NCI-H748 treated with DMSO at 0.1 percent for 48 hours (cell line): ENCODE results near the gene BANF2.

Experiments used
- DNase-seq: peaks from one replicate; lab custom pipeline; 2025; lab: John Stamatoyannopoulos, UW

BANF2 gene

GRCh38 chr20:17735959-17736621 is 36.3 kb downstream of the BANF2 start:
- no peak for DNase-seq

DNA sequence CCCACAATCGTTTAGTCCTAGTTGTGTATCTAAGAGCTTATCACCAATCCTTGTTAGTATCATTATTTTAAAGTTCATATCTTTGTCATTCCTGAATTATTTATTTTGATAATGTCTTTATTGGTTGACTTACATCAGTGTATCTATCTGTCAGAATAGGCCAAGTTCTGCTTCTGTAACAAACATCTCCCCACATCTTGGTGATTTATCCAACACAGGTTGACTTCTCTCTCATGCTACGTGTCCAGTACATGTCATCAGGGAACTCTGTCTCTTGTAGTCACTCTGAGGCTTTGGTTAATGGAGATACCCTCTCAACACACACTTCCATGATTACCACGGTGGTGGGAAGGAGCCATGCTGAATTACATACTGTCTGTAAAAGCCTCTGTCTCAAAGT is 38.4 kb downstream of the BANF2 start:
- DNase-seq, result no peak

DNA sequence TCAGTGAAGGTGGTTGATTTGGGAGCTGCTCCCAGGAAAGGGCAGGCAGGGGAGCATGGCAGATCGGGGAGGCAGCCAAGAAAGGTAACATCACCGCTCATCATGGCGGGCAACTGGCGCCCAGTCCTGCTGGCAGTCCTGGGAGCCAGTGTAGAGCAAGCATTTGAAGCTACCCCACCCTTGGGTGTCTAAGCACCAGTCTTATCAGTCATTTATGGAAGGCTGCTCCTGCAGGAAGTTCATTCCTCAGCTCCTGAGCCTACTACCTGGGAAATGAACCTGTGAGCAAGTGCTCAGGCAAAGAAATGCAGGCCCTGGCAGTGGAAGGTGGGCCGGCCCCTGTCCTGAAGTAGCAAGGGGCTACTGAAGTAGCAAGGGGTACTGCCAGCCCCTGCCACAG is 41.5 kb downstream of the BANF2 start:
- DNase-seq, result no peak

- no peak for DNase-seq
Measured at GRCh38 chr20:17742731-17743130, 43.0 kb downstream of the BANF2 start.

GRCh38 chr20:17743677-17744076 is 43.9 kb downstream of the BANF2 start:
- no peak for DNase-seq

DNA sequence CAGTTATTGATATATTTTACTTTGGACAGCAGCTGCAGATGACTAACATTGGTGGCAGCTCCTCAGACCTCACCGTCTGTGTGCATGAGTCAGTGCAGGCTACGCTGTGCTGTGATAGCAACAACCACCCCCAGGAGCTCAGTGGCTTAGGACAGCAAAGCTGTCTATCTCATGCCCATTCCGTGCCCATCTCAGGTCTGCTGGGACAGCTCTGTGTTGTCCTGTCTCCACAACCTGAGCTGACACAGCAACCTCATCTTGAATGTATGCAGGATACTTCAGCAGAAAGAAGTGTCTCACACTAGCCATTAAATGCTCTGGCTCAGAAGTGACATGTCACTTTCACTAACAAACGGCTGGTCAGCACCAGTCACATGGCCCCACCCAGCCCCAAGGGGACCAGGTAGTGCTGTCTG is 47.7 kb downstream of the BANF2 start:
- no peak for DNase-seq

DNA sequence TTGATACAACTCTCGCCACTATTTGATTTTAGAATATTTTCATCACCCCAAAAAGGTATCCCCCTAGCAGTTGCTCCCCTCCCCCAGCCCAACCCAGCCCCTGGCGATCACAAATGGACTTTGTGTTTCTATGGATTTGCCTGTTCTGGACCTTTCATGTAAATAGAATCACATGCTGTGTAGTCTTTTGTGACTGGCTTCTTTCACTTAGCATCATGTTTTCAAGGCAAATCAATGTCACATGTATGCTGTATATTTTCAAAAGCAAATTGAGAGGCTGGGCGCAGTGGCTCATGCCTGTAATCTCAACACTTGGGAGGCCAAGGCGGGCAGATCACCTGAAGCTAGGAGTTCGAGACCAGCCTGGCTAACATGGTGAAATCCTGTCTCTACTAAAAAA is 48.5 kb downstream of the BANF2 start:
- no peak for DNase-seq

DNA sequence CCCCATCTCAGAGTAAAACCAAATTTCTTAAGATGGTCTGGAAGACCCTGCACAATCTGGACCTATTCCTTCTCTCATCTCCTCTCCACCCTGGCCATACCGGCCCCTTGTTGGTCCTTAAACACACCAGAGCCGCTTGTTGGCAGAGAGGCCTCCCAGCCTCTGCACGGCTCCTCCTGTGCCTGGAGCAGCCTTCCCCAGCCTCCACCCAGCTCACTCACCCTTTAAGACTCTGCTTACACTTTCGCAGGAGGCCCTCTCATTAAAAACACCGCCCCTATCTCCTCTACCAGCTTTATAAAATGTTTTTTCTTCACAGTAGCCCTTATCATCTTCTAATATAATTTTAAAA is 49.8 kb downstream of the BANF2 start:
- no peak for DNase-seq

- no peak for DNase-seq
Measured at GRCh38 chr20:17749978-17750721, 50.4 kb downstream of the BANF2 start.

DNA sequence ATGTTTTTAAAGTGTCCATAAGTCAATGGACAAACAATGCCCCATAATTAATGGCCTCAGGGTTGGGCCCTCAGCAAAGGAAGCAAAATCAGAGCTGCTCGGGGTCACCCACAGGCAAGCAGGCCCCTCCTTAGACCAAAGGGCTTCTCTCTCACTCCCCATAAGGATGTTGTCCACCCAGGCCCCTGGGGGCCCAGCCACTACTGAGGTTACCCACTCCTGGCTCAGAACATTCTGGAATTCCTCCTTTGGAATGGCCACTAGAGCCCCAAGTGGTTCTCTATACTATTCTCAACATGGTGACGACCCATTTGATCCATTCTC is 50.9 kb downstream of the BANF2 start:
- DNase-seq, result no peak

DNA sequence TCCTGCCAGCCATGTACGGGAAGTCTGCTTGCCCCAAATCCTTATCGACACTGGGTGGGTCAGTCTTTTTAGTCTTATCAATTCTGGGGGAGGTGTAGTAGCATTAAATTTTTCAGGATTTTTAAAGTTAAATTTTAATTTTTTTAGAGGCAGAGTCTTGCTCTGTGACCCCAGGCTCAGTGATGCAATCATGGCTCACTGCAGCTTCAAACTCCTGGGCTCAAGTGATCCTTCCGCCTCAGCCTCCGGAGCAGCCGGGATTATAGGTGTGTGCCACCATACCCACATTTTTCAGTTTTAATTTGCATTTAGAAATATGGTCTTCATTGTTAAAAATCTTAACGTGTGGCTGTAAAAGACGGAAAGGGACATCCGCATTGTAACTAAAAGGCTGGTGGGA is 51.9 kb downstream of the BANF2 start:
- DNase-seq, result no peak

DNA sequence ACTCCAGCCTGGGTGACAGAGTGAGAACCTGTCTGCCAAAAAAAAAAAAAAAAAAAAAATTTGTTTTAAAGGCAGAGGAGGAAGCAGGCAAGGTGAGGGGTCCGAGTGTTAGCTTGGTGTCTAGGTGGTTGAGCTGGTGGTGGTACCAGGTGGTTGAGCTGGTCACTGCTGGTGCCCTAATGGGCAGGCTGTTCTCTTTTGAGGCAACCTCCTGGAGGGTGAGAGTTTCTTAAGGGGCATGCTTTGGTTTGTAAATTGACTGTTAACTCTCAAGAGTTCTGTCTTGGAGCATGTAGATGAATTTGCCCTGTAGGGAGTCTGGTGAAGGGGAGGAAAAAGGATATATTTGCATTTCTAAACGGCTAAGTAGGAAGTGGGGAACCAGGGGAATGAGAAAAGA is 52.7 kb downstream of the BANF2 start:
- no peak for DNase-seq

DNA sequence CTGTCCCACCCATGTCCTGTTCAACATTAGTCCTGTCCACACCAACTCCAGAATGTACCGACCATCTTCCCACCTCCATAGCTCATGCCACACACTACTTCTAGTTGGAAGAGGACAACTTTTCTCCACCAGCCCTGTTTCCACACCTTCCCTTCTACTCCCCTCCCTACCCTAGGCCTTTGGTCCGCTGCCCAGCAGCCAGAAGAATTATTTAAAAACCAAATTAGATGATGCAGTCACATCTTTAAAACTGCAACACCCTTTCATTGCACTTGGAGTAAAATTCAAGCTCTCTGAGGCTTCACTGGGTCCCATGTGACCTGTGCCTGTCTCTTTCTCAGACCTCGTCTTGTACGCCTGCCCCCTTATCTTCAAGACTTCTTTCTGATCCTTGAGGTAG is 53.8 kb downstream of the BANF2 start:
- no peak for DNase-seq

- no peak for DNase-seq
Measured at GRCh38 chr20:17756529-17756928, 56.8 kb downstream of the BANF2 start.

DNA sequence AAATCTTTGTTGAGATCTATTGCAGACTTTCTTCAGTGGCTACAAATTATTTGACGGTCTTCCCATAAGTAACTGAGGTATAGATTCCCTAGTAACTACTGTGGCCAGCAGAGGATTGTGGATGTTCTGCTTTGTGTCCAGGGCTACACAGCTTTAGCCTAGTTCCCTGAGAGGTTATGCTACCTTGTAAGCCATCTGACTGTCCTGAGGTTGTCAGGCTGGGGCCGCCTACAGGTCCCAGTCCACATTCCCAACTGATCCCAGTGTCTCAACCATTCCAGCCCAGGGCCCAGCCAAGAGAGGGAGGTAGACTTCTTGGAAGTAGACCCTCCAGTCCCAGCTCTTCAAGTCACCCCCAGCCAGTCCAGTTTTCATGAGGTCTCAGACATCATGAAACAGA is 57.7 kb downstream of the BANF2 start:
- no peak for DNase-seq

DNA sequence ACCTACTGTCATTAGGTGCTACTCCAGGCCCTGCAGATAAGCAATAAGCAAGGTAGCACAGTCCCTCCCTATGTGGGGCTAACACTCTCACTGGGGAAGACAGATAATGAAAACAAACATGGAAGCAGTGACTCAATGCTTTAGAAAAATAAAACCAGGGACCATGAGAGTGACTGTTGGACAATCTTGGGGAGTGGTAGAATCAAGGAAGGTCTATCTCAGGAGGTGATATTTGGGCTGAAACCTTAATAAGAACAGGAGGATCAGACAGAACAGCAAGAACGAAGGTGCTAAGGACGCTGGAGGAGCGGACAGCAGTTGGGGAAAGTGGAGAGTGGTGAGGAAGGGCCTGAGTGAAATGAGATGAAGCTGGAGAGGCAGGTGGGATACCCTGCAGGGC is 58.2 kb downstream of the BANF2 start:
- DNase-seq, result no peak

GRCh38 chr20:17758512-17758911 is 58.7 kb downstream of the BANF2 start:
- no peak for DNase-seq

DNA sequence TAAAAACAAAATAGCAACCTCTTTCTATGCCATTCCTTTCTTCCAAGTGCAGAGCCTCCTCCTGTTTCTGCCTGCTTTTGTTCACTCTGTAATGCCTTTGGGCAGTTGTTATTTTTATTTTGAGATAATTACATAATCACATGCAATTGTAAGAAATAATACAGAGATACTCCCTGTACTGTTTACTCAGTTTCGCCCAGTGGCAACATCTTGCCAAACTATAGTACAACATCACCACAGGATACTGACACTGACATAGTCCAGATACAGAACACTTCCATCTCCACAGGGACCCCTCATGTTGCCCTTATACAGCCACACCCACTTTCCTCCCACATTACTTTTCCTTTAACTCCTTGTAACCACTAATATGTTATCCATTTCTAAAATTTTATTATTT is 59.7 kb downstream of the BANF2 start:
- peak; percentile 88 for DNase-seq

- DNase-seq, result no peak
Measured at GRCh38 chr20:17761604-17762003, 61.8 kb downstream of the BANF2 start.

DNA sequence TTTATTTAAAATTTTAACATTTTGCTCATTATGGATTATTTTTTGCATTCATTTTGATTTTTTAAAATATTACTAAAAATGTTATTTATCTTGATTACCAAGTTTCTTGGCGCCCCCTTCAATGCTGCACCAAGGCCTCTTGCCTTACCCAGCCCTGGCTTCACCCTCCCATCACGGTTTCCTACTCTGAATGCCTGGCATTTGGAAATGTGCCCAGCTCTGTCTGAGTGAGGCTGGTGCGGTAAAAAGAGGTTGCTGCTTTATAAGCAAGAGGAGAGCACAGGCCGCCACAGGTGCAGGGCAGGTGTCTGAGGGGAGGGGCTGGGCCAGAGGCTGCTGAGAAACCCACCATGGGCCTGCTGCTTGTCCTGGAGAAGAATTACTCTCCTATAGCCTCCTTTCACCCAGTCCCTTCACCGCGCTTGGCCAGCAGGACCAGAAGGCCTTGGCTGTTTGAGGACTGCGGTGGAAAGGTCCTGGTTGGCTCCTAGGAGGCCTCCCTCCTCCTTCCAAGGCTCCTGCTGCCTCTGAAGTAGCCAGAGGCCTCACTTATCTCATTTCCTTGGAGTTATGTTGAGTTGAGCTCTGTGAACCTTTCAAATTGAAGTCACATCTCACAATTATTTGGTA is 62.6 kb downstream of the BANF2 start:
- no peak for DNase-seq

GRCh38 chr20:17762873-17763557 is 63.2 kb downstream of the BANF2 start:
- no peak for DNase-seq

DNA sequence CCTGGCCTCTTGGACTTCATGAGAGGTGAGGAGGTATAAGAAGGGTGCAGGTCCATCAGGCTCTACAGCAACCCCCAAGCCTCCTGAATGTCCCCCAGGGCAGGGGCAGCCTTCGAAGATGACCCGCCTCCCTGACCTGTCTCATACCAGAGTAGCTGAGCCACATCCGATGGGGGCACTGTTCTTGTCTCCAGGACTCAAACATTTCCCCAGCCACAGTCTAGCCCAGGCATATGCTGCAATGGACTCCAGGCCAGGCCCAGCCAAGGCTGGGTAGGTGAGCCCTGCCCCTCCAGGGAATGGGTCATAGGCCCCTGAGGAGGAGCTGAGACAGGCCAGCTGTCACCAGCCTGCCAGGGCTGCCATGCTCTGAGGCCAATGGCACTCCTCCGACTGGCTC is 65.3 kb downstream of the BANF2 start:
- no peak for DNase-seq

- DNase-seq, result no peak
Measured at GRCh38 chr20:17765584-17765983, 65.8 kb downstream of the BANF2 start.
